Measurements from ENCODE around the gene SSX2IP. TPM values are rescaled to one million over a fixed set of nuclear protein-coding genes. Genes with fewer than 3 reads are reported as not detected.

The SSX2IP gene
- total RNA-seq, 1 experiment from 2014 or later, result 28.0 TPM

DNA sequence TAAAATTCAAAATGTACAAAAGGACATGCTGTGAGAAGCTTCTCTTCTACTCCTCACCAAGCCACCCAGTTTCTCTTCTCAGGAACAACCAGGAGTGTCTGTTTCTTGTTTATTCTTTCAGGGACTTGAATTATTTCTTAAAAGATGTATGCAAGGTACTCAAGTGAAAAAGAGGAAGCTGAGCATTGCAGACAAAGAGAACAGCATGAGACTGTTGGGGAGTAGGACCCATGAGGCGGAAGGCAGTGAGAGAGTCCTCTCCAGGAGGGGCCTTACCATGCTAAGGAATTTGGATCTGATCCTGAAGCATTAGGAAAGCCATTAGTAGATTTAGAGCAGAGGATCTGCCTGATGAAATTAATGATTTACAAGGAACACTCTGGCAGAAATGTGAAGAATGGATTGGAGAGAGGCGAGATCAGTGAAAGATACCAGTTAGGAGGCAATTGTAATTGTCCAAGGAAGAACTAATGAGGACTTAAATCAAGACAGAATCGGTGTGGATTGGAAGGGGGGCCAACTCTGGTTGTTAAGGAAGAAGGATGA lies 14.7 kb upstream of the SSX2IP start:
- intact Hi-C loops (cut with micrococcal nuclease), result no loop called here
- H3K4me2 ChIP-seq (ENCODE audit: low read length), result no peak overlapping the region
- BruUV-seq (replicated peaks), result no TSS peak
- H3K9me3 ChIP-seq (ENCODE audit: low read length), result no peaks in the 10 kb centered on the region
- H3K9me2 ChIP-seq (replicated peaks; ENCODE audit: low read length), result no peaks in the 10 kb centered on the region
- H3K4me3 ChIP-seq (ENCODE audit: low read length), result no peak overlapping the region
- no peak for ATAC-seq
- H3K79me2 ChIP-seq (ENCODE audit: low read length), result no peaks in the 10 kb centered on the region
- H3F3A ChIP-seq (ENCODE audit: low read length, unreplicated experiment), result no peaks in the 10 kb centered on the region
- no peak for DNase-seq
- TF ChIP-seq EZH2phosphoT487 (IDR thresholded peaks at IDR 0.05; ENCODE audit: borderline replicate concordance, low read length) (no peak), EZH2 (IDR thresholded peaks at IDR 0.05; ENCODE audit: low read length, unreplicated experiment) (no peak), CTCF (conservative IDR thresholded peaks at IDR 0.05; ENCODE audit: low read depth, low read length) (no peak)
- ChIA-PET POLR2A (ENCODE audit: unreplicated experiment) (no interaction called here), CTCF (no interaction called here)
- no peak overlapping the region for H2AFZ ChIP-seq (ENCODE audit: low read length)
- H3K27me3 ChIP-seq (ENCODE audit: low read length), result no peaks in the 10 kb centered on the region
- no peak overlapping the region for H3K27ac ChIP-seq (ENCODE audit: low read length)
- no peaks in the 10 kb centered on the region for H4K20me1 ChIP-seq (ENCODE audit: low read length)
- no peaks in the 10 kb centered on the region for H3K36me3 ChIP-seq (ENCODE audit: low read depth, low read length)
- no peak overlapping the region for H3K9ac ChIP-seq (ENCODE audit: low read length)
- no peaks in the 10 kb centered on the region for H3K4me1 ChIP-seq (ENCODE audit: insufficient read depth, low read length)

GRCh38 chr1:84703431-84703830 lies 13.2 kb upstream of the SSX2IP start:
- H3F3A ChIP-seq (ENCODE audit: low read length, unreplicated experiment), result no peaks in the 10 kb centered on the region
- H3K27ac ChIP-seq (ENCODE audit: low read length), result no peak overlapping the region
- H2AFZ ChIP-seq (ENCODE audit: low read length), result no peak overlapping the region
- no TSS peak for BruUV-seq (replicated peaks)
- no peaks in the 10 kb centered on the region for H3K79me2 ChIP-seq (ENCODE audit: low read length)
- H4K20me1 ChIP-seq (ENCODE audit: low read length), result no peaks in the 10 kb centered on the region
- H3K9me2 ChIP-seq (replicated peaks; ENCODE audit: low read length), result no peaks in the 10 kb centered on the region
- H3K4me1 ChIP-seq (ENCODE audit: insufficient read depth, low read length), result peaks cover 9% of the 10 kb centered on the region
- H3K9me3 ChIP-seq (ENCODE audit: low read length), result no peaks in the 10 kb centered on the region
- DNase-seq (no peak), ATAC-seq (no peak)
- TF ChIP-seq EZH2 (IDR thresholded peaks at IDR 0.05; ENCODE audit: low read length, unreplicated experiment) (no peak), CTCF (conservative IDR thresholded peaks at IDR 0.05; ENCODE audit: low read depth, low read length) (no peak), EZH2phosphoT487 (IDR thresholded peaks at IDR 0.05; ENCODE audit: borderline replicate concordance, low read length) (no peak)
- H3K36me3 ChIP-seq (ENCODE audit: low read depth, low read length), result no peaks in the 10 kb centered on the region
- ChIA-PET POLR2A (ENCODE audit: unreplicated experiment) (interaction anchor here (0.6 kb wide), 1 partner anchor 44 kb away, joined by 6 read pairs; no protein-coding TSS in a partner anchor), CTCF (no interaction called here)
- H3K9ac ChIP-seq (ENCODE audit: low read length), result no peak overlapping the region
- no peak overlapping the region for H3K4me2 ChIP-seq (ENCODE audit: low read length)
- H3K27me3 ChIP-seq (ENCODE audit: low read length), result no peaks in the 10 kb centered on the region
- no peak overlapping the region for H3K4me3 ChIP-seq (ENCODE audit: low read length)
- intact Hi-C loops (cut with micrococcal nuclease), result no loop called here

- no peaks in the 10 kb centered on the region for H3K9me2 ChIP-seq (replicated peaks; ENCODE audit: low read length)
- DNase-seq (no peak), ATAC-seq (no peak)
- no TSS peak for BruUV-seq (replicated peaks)
- H4K20me1 ChIP-seq (ENCODE audit: low read length), result no peaks in the 10 kb centered on the region
- intact Hi-C loops (cut with micrococcal nuclease), result no loop called here
- H3K36me3 ChIP-seq (ENCODE audit: low read depth, low read length), result no peaks in the 10 kb centered on the region
- peaks cover 21% of the 10 kb centered on the region for H3K4me1 ChIP-seq (ENCODE audit: insufficient read depth, low read length)
- POLR2A ChIA-PET (ENCODE audit: unreplicated experiment), result interaction anchor here (0.6 kb wide), 1 partner anchor 659 kb away, joined by 4 read pairs; no protein-coding TSS in a partner anchor
- H3K4me3 ChIP-seq (ENCODE audit: low read length), result no peak overlapping the region
- no peak overlapping the region for H3K4me2 ChIP-seq (ENCODE audit: low read length)
- H3K79me2 ChIP-seq (ENCODE audit: low read length), result no peaks in the 10 kb centered on the region
- no peaks in the 10 kb centered on the region for H3K27me3 ChIP-seq (ENCODE audit: low read length)
- CTCF ChIA-PET, result no interaction called here
- TF ChIP-seq CTCF (conservative IDR thresholded peaks at IDR 0.05; ENCODE audit: low read depth, low read length), result no peak
- H3K9me3 ChIP-seq (ENCODE audit: low read length), result no peaks in the 10 kb centered on the region
- H2AFZ ChIP-seq (ENCODE audit: low read length), result no peak overlapping the region
- no peaks in the 10 kb centered on the region for H3F3A ChIP-seq (ENCODE audit: low read length, unreplicated experiment)
- H3K9ac ChIP-seq (ENCODE audit: low read length), result no peak overlapping the region
- no peak overlapping the region for H3K27ac ChIP-seq (ENCODE audit: low read length)
These were observed 11.9 kb upstream of the SSX2IP start for GRCh38 chr1:84702143-84702542.
